ENCODE measurements around the gene SYT8.

SYT8 gene, protein sequence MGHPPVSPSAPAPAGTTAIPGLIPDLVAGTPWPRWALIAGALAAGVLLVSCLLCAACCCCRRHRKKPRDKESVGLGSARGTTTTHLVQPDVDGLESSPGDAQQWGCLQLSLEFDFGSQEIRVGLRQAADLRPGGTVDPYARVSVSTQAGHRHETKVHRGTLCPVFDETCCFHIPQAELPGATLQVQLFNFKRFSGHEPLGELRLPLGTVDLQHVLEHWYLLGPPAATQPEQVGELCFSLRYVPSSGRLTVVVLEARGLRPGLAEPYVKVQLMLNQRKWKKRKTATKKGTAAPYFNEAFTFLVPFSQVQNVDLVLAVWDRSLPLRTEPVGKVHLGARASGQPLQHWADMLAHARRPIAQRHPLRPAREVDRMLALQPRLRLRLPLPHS

GRCh38 chr11:1834779-1835670, at the start of gene SYT8:
TSS of gene SYT8 (plus strand) at chr11:1834990. CDS start at chr11:1835106, 116 bp downstream.
- no peaks in the 10 kb centered on the region for H3K4me1 ChIP-seq (ENCODE audit: low read length)
- no peak for TF ChIP-seq EZH2phosphoT487 (IDR thresholded peaks at IDR 0.05; ENCODE audit: low read length)
- TF ChIP-seq EZH2 (optimal IDR thresholded peaks at IDR 0.05; ENCODE audit: low read depth, low read length): no peak
- TF ChIP-seq CTCF (IDR thresholded peaks at IDR 0.05; ENCODE audit: low read length): no peak
- H3K4me3 ChIP-seq (ENCODE audit: low read length): no peak within 1 kb of the TSS
- H3K27me3 ChIP-seq (replicated peaks; ENCODE audit: insufficient read depth, low read length): peaks cover 75% of the 10 kb centered on the region
- no peak within 1 kb of the TSS for H2AFZ ChIP-seq (ENCODE audit: low read length)
- H3K79me2 ChIP-seq (ENCODE audit: low read length): no peaks in the 10 kb centered on the region
- H3K36me3 ChIP-seq (replicated peaks; ENCODE audit: insufficient read depth, low read length): no peaks in the 10 kb centered on the region
- no peak for DNase-seq
- no peak within 1 kb of the TSS for H3K27ac ChIP-seq (ENCODE audit: low read length)
- H3F3A ChIP-seq (ENCODE audit: insufficient read depth, low read length): no peaks in the 10 kb centered on the region
- no peaks in the 10 kb centered on the region for H4K20me1 ChIP-seq (ENCODE audit: insufficient read depth, low read length)
- H3K4me2 ChIP-seq (ENCODE audit: low read depth, low read length): no peak within 1 kb of the TSS
- no peaks in the 10 kb centered on the region for H3K9me2 ChIP-seq (replicated peaks; ENCODE audit: insufficient read depth, low read length)
- H3K9ac ChIP-seq (ENCODE audit: low read length): no peak within 1 kb of the TSS
- no peaks in the 10 kb centered on the region for H3K9me3 ChIP-seq (replicated peaks; ENCODE audit: insufficient read depth, low read length)

DNA sequence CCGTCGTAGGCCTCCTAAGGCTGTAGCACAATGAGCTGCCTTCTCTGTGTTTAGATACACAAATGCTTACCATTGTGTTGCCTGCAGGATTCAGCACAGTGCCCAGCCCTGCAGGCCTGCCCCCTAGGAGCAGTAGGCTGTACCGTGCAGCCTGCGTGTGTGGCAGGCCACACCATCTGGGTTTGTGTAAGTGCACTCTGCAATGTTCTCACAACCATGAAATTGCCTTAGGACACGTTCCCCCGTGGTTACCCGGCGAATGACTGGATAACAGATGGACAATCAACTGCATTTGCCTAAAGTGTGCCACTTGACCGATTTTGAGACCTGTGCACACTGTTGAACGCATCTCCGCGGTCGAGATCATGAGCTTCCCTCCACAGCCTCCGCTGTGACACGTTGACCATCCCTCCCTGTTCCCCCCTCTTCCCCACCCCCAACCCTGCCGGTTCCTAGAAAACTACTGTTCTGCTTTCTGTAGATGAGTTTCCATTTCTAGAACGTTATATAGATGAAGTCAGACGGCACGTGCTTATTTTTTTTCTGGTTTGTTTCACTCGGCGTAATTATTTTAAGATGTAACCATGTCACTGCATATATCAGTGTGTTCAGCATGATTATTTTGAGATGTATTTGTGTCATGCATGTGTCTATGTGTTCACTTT, 48.9 kb upstream of the SYT8 start:
- Histone ChIP-seq H3K27ac (ENCODE audit: low read length) (no peak overlapping the region), H3K36me3 (replicated peaks; ENCODE audit: insufficient read depth, low read length) (no peaks in the 10 kb centered on the region), H2AFZ (ENCODE audit: low read length) (no peak overlapping the region), H3K9me3 (replicated peaks; ENCODE audit: insufficient read depth, low read length) (no peaks in the 10 kb centered on the region), H3K4me3 (ENCODE audit: low read length) (no peak overlapping the region), H3K27me3 (replicated peaks; ENCODE audit: insufficient read depth, low read length) (peaks cover 96% of the 10 kb centered on the region), H4K20me1 (ENCODE audit: insufficient read depth, low read length) (no peaks in the 10 kb centered on the region), H3K4me2 (ENCODE audit: low read depth, low read length) (no peak overlapping the region), H3K79me2 (ENCODE audit: low read length) (no peaks in the 10 kb centered on the region), H3K9ac (ENCODE audit: low read length) (no peak overlapping the region), H3K9me2 (replicated peaks; ENCODE audit: insufficient read depth, low read length) (no peaks in the 10 kb centered on the region), H3K4me1 (ENCODE audit: low read length) (no peaks in the 10 kb centered on the region), H3F3A (ENCODE audit: insufficient read depth, low read length) (no peaks in the 10 kb centered on the region)
- DNase-seq: no peak
- TF ChIP-seq CTCF (IDR thresholded peaks at IDR 0.05; ENCODE audit: low read length): no peak
- TF ChIP-seq EZH2phosphoT487 (IDR thresholded peaks at IDR 0.05; ENCODE audit: low read length): no peak
- TF ChIP-seq EZH2 (optimal IDR thresholded peaks at IDR 0.05; ENCODE audit: low read depth, low read length): no peak

DNA sequence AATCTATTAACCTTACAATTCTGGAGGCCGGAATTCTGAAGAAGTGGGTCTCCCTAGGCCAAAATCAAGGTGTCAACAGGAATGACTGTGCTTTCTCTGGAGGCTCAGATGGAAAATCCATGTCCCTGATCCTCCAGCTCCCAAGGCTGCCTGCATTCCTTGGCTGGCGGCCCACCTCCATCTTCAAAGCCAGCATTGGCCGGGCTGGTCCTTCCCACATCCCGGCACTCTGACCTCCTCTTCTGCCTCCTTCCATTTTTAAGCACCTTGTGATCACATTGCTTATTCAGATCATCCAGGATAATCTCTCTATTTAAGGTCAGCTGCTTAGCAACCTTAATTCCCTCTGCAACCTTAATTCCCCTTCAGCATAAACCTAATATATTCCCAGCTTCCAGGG, 48.3 kb upstream of the SYT8 start:
- Histone ChIP-seq H3K27ac (ENCODE audit: low read length) (no peak overlapping the region), H3K9me3 (replicated peaks; ENCODE audit: insufficient read depth, low read length) (no peaks in the 10 kb centered on the region), H3K27me3 (replicated peaks; ENCODE audit: insufficient read depth, low read length) (peaks cover 96% of the 10 kb centered on the region), H3K36me3 (replicated peaks; ENCODE audit: insufficient read depth, low read length) (no peaks in the 10 kb centered on the region), H3K9ac (ENCODE audit: low read length) (no peak overlapping the region), H3K4me1 (ENCODE audit: low read length) (no peaks in the 10 kb centered on the region), H3K4me3 (ENCODE audit: low read length) (no peak overlapping the region), H4K20me1 (ENCODE audit: insufficient read depth, low read length) (no peaks in the 10 kb centered on the region), H3K9me2 (replicated peaks; ENCODE audit: insufficient read depth, low read length) (no peaks in the 10 kb centered on the region), H3K4me2 (ENCODE audit: low read depth, low read length) (no peak overlapping the region), H3K79me2 (ENCODE audit: low read length) (no peaks in the 10 kb centered on the region), H3F3A (ENCODE audit: insufficient read depth, low read length) (no peaks in the 10 kb centered on the region), H2AFZ (ENCODE audit: low read length) (no peak overlapping the region)
- DNase-seq: no peak
- TF ChIP-seq EZH2 (optimal IDR thresholded peaks at IDR 0.05; ENCODE audit: low read depth, low read length): no peak
- TF ChIP-seq CTCF (IDR thresholded peaks at IDR 0.05; ENCODE audit: low read length): no peak
- TF ChIP-seq EZH2phosphoT487 (IDR thresholded peaks at IDR 0.05; ENCODE audit: low read length): no peak

All from MM.1S (cell line).